Vagina (tissue), 2 donors: ENCODE results near the gene PTPN3. TPM values are rescaled to one million over a fixed set of nuclear protein-coding genes. Genes with fewer than 3 reads are reported as not detected.

Experiments used
- DNase-seq, 2 donors: peaks; one replicate each; pipeline ENCODE4 v3.0.0-alpha.2; 2017; ENCODE audit errors: extremely low spot score in 2 of 2
- H3K27ac ChIP-seq: fragments of 200-600 bp; sonication (generic); one replicate; pipeline ENCODE4 v1.5.1; 2019
- H3K27me3 ChIP-seq: fragments of 200-600 bp; sonication (generic); one replicate; pipeline ENCODE4 v1.5.1; 2019
- H3K36me3 ChIP-seq, 2 donors: fragments of 200-600 bp; sonication (generic); one replicate each; pipeline ENCODE4 v1.5.1; 2017 to 2019
- H3K4me1 ChIP-seq: fragments of 200-600 bp; sonication (generic); one replicate; pipeline ENCODE4 v1.5.1; 2019
- H3K4me3 ChIP-seq, 2 donors: fragments of 200-600 bp; sonication (generic); 1 replicate in 1 of 2; 2 replicates in 1 of 2; pipeline ENCODE4 v1.5.1; 2016 to 2019
- H3K9me3 ChIP-seq: fragments of 200-600 bp; sonication (generic); one replicate; pipeline ENCODE4 v1.5.1; 2019
- POLR2A ChIP-seq, 2 donors: fragments of 450-650 bp; IDR thresholded peaks; one replicate each; pipeline ENCODE4 v1.6.1; 2017; ENCODE audit warnings: antibody characterized with exemption in 2 of 2, mild to moderate bottlenecking in 2 of 2, moderate library complexity in 2 of 2
- POLR2AphosphoS5 ChIP-seq, 2 donors: sonication (generic); formaldehyde crosslinking; IDR thresholded peaks; one replicate each; pipeline ENCODE4 v1.9.0; 2017; ENCODE audit warnings: antibody characterized with exemption in 2 of 2, mild to moderate bottlenecking in 2 of 2, low read depth in 1 of 2; ENCODE audit not compliant: insufficient read depth in 1 of 2
- intact Hi-C: fragments of 100-400 bp; cut with DNase I; formaldehyde crosslinking; loops from one replicate; pipeline ENCODE4 v1.15.1; 2023
- total RNA-seq: library from RNA; depleted of rRNA; stranded (reverse); fragments of >200 nt; gene quantifications from one replicate; pipeline ENCODE4 v1.2.3, GENCODE V29; 2016
- TF ChIP-seq, protein P1 (sequence below), 3 experiments: fragments of 450-650 bp in 2 of 3; fragments of 200-600 bp in 1 of 3; sonication (generic) in 1 of 3; IDR thresholded peaks; one replicate each; pipeline ENCODE4 v1.5.1; 2017 to 2019; ENCODE audit warnings: antibody characterized with exemption in 3 of 3, mild to moderate bottlenecking in 2 of 3, moderate library complexity in 2 of 3

The PTPN3 gene
- total RNA-seq, 1 donor from 2014 or later, result 15.5 TPM

DNA sequence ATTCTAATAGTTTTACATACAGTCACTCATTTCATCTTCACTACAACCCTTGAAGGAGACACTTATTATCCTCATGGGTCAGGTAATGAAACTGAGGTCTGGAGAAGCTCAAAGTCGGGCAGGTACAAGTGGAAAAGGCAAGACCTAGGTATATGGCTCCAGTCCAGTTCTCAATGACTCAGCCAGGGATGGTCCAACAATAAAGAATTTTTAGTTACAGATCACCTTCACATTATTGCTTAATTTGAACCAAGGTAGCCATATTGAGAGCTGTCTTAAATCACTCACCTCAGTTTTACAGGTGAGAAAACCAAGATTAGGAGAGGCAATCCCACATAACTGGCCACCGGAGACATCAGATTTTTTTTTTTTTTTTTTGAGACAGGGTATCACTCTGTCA is 55.4 kb downstream of the PTPN3 start:
- H3K9me3 ChIP-seq, result no peaks in the 10 kb centered on the region
- no peak overlapping the region for H3K4me3 ChIP-seq
- intact Hi-C loops, result no loop called here
- TF ChIP-seq POLR2AphosphoS5 (IDR thresholded peaks at IDR 0.05; ENCODE audit: insufficient read depth in 1 of 2, low read depth in 1 of 2) (peak in 1 of 2 donors; percentile 38), POLR2A (IDR thresholded peaks at IDR 0.05) (no peak)
- no peak for DNase-seq
- H3K4me1 ChIP-seq, result peaks cover 7% of the 10 kb centered on the region
- no peaks in the 10 kb centered on the region for H3K27me3 ChIP-seq
- H3K36me3 ChIP-seq, result no peaks in the 10 kb centered on the region
- no peak overlapping the region for H3K27ac ChIP-seq

DNA sequence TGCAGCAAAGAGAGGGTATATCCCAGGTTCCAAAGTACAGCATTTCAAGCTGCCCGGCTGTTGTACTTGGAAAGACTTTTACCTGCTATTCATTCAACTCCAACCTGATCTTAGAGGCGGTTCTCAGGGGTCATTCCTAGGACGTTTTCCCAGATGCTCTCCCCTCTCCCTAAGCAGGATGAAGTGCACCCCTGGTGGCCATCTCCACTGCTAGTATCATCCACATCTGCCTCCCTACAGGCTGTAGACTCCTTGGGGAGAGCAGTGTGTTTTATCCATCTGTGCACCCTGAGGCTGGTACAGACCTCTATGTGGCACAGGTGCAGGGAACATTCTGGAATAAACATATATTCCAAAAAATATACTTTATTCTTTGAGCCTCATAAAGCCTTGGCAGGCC is 56.8 kb downstream of the PTPN3 start:
- Histone ChIP-seq H3K27me3 (no peaks in the 10 kb centered on the region), H3K4me1 (peaks cover 7% of the 10 kb centered on the region), H3K4me3 (no peak overlapping the region), H3K36me3 (no peaks in the 10 kb centered on the region), H3K27ac (no peak overlapping the region), H3K9me3 (no peaks in the 10 kb centered on the region)
- TF ChIP-seq POLR2AphosphoS5 (IDR thresholded peaks at IDR 0.05; ENCODE audit: insufficient read depth in 1 of 2, low read depth in 1 of 2) (no peak), POLR2A (IDR thresholded peaks at IDR 0.05) (no peak)
- TF ChIP-seq, protein P1, sequence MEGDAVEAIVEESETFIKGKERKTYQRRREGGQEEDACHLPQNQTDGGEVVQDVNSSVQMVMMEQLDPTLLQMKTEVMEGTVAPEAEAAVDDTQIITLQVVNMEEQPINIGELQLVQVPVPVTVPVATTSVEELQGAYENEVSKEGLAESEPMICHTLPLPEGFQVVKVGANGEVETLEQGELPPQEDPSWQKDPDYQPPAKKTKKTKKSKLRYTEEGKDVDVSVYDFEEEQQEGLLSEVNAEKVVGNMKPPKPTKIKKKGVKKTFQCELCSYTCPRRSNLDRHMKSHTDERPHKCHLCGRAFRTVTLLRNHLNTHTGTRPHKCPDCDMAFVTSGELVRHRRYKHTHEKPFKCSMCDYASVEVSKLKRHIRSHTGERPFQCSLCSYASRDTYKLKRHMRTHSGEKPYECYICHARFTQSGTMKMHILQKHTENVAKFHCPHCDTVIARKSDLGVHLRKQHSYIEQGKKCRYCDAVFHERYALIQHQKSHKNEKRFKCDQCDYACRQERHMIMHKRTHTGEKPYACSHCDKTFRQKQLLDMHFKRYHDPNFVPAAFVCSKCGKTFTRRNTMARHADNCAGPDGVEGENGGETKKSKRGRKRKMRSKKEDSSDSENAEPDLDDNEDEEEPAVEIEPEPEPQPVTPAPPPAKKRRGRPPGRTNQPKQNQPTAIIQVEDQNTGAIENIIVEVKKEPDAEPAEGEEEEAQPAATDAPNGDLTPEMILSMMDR (IDR thresholded peaks at IDR 0.05), result no peak
- DNase-seq, result no peak
- intact Hi-C loops, result no loop called here

DNA sequence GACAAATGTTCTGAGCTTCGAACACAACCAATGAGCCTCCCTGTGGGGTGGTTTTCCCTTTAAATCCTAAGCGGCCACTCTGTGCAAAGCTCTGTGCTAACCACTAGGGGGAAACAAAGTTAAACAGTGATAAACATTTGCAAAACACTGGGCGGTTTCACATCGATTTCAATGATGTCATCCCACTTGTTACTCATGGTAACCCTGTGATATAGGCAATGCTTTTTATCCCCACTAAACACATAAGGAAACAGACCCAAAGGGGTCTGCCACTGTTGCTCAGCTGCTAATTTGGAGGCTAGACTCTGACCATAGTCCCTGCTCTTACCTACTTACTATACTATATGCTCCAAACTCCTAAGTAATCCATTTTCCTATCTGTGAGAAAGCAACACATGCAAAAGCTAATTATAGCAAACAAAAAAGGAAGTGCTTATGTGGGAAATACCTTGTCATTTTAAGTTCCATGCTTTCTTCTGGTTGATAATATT is 57.3 kb downstream of the PTPN3 start:
- TF ChIP-seq, protein P1 (IDR thresholded peaks at IDR 0.05), result peak; percentile 25 to 56 (median 46)
- no peak for TF ChIP-seq POLR2A (IDR thresholded peaks at IDR 0.05)
- TF ChIP-seq POLR2AphosphoS5 (IDR thresholded peaks at IDR 0.05; ENCODE audit: insufficient read depth in 1 of 2, low read depth in 1 of 2), result peak in 1 of 2 donors; percentile 58
- Histone ChIP-seq H3K4me3 (no peak overlapping the region), H3K27me3 (no peaks in the 10 kb centered on the region), H3K9me3 (no peaks in the 10 kb centered on the region), H3K4me1 (peaks cover 7% of the 10 kb centered on the region), H3K36me3 (no peaks in the 10 kb centered on the region), H3K27ac (no peak overlapping the region)
- intact Hi-C loops, result no loop called here
- DNase-seq, result no peak

DNA sequence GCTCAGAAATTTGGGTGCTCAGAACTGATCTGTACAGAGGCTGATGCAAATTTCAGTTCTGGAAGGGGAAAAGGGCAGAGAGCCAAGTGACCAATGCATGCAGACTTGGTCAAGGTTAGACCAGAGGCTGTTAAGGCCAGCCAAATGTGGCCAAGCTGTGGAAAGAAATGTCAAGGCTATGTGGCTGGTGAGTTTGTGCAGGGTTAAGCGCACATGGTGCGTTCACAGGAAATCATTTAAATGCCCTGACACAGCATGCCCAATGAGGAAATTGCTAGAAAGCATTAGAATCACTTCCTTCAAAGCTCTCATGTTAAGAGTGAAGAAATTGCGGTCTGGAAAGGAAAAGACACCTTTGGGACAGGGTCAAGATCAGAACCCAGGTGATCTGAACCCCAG is 58.0 kb downstream of the PTPN3 start:
- H3K4me3 ChIP-seq, result no peak overlapping the region
- no peaks in the 10 kb centered on the region for H3K9me3 ChIP-seq
- H3K27me3 ChIP-seq, result no peaks in the 10 kb centered on the region
- TF ChIP-seq POLR2AphosphoS5 (IDR thresholded peaks at IDR 0.05; ENCODE audit: insufficient read depth in 1 of 2, low read depth in 1 of 2) (no peak), POLR2A (IDR thresholded peaks at IDR 0.05) (no peak)
- TF ChIP-seq, protein P1 (IDR thresholded peaks at IDR 0.05), result no peak
- H3K27ac ChIP-seq, result no peak overlapping the region
- DNase-seq, result no peak
- peaks cover 7% of the 10 kb centered on the region for H3K4me1 ChIP-seq
- no peaks in the 10 kb centered on the region for H3K36me3 ChIP-seq
- intact Hi-C loops, result no loop called here

DNA sequence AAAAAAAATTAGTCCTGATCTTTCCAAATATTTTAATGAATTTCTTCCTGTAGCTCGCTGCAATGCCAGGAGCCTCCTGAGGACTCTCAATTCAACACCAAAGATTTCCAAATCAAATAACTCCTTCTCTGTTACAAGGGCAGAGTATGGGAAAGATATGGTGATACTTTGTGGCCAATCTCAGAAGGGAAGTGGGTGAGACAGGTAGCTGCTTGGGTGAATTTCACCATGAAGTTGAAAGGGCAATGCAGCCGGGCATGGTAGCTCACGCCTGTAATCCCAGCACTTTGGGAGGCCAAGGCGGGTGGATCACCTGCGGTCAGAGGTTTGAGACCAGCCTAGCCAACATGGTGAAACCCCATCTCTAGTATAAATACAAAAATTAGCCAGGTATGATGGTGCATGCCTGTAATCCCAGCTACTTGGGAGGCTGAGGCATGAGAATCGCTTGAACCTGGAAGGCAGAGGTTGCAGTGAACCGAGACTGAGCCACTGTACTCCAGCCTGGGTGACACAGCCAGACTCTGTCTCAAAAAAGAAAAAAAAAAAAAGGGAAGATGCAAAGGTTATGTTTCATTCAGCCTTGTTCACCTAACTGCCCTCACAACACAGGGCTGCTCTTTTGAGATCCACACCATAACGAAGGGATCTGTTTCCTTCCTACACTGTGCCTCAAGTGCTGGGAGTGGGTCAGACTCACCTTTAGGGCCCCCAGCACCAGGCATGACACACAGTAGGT is 58.6 kb downstream of the PTPN3 start:
- intact Hi-C loops, result no loop called here
- DNase-seq, result no peak
- Histone ChIP-seq H3K27me3 (no peaks in the 10 kb centered on the region), H3K4me3 (no peak overlapping the region), H3K27ac (no peak overlapping the region), H3K4me1 (peaks cover 7% of the 10 kb centered on the region), H3K9me3 (no peaks in the 10 kb centered on the region), H3K36me3 (no peaks in the 10 kb centered on the region)
- TF ChIP-seq, protein P1 (IDR thresholded peaks at IDR 0.05), result no peak
- TF ChIP-seq POLR2AphosphoS5 (IDR thresholded peaks at IDR 0.05; ENCODE audit: insufficient read depth in 1 of 2, low read depth in 1 of 2), result no peak
- no peak for TF ChIP-seq POLR2A (IDR thresholded peaks at IDR 0.05)
